GM23248 (cell line): ENCODE measurements around the gene PCDHGB5.
"Not testable (repeated sequence)": the region's sequence is repeated elsewhere in the genome, so short reads cannot be mapped to it uniquely, and the experiment has no call there.

Experiments
- EZH2 ChIP-seq: fragments of 200-600 bp; sonication (generic); IDR thresholded peaks from 2 replicates; pipeline ENCODE4 v1.6.1; 2018; ENCODE audit warnings: antibody characterized with exemption, mild to moderate bottlenecking; ENCODE audit not compliant: insufficient read depth, poor library complexity, severe bottlenecking
- EZH2phosphoT487 ChIP-seq: fragments of 200-600 bp; sonication (generic); IDR thresholded peaks from 2 replicates; pipeline ENCODE4 v1.6.1; 2018; ENCODE audit warnings: antibody characterized with exemption, moderate library complexity, mild to moderate bottlenecking, low read depth; ENCODE audit not compliant: insufficient read depth

DNA sequence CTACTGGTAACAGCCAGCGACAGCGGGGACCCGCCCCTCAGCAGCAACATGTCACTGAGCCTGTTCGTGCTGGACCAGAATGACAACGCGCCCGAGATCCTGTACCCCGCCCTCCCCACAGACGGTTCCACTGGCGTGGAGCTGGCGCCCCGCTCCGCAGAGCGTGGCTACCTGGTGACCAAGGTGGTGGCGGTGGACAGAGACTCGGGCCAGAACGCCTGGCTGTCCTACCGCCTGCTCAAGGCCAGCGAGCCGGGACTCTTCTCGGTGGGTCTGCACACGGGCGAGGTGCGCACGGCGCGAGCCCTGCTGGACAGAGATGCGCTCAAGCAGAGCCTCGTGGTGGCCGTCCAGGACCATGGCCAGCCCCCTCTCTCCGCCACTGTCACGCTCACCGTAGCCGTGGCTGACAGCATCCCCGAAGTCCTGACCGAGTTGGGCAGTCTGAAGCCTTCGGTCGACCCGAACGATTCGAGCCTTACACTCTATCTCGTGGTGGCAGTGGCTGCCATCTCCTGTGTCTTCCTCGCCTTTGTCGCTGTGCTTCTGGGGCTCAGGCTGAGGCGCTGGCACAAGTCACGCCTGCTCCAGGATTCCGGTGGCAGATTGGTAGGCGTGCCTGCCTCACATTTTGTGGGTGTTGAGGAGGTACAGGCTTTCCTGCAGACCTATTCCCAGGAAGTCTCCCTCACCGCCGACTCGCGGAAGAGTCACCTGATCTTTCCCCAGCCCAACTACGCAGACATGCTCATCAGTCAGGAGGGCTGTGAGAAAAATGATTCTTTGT lies 3.2 kb upstream of the PCDHGB5 start:
- not testable (repeated sequence) for TF ChIP-seq EZH2, EZH2phosphoT487
